Measurements from ENCODE around the gene ZNF892. TPM values are rescaled to one million over a fixed set of nuclear protein-coding genes. Genes with fewer than 3 reads are reported as not detected.

Gene ZNF892
- total RNA-seq, 1 experiment from 2014 or later: 3.5 TPM

GRCh38 chr2:95166065-95166763 lies 41.1 kb upstream of the ZNF892 start:
- TSS peak; percentile 77 for BruUV-seq (replicated peaks)

GRCh38 chr2:95171902-95172301 lies 35.4 kb upstream of the ZNF892 start:
- ChIA-PET POLR2A (no interaction called here), CTCF (no interaction called here)
- no peaks in the 10 kb centered on the region for H3K9me3 ChIP-seq
- no peaks in the 10 kb centered on the region for H3K36me3 ChIP-seq (ENCODE audit: control insufficient read depth, insufficient read depth, low read length)
- BruUV-seq (replicated peaks): no TSS peak
- H3K4me3 Mint-ChIP-seq (ENCODE audit: unreplicated experiment): no peak overlapping the region
- DNase-seq: no peak
- H3K4me3 ChIP-seq (ENCODE audit: low read depth, low read length): no peak overlapping the region
- H3K4me1 ChIP-seq: no peaks in the 10 kb centered on the region
- H3K27ac Mint-ChIP-seq (ENCODE audit: unreplicated experiment): no peak overlapping the region
- H3K4me1 Mint-ChIP-seq (ENCODE audit: low read depth, unreplicated experiment): no peaks in the 10 kb centered on the region
- H3K36me3 Mint-ChIP-seq (ENCODE audit: insufficient read depth, unreplicated experiment): peaks cover under 1% of the 10 kb centered on the region
- no peaks in the 10 kb centered on the region for H3K27me3 Mint-ChIP-seq (ENCODE audit: insufficient read depth, unreplicated experiment)
- intact Hi-C loops (cut with micrococcal nuclease; ENCODE audit: unreplicated experiment): no loop called here
- TF ChIP-seq, protein P1, sequence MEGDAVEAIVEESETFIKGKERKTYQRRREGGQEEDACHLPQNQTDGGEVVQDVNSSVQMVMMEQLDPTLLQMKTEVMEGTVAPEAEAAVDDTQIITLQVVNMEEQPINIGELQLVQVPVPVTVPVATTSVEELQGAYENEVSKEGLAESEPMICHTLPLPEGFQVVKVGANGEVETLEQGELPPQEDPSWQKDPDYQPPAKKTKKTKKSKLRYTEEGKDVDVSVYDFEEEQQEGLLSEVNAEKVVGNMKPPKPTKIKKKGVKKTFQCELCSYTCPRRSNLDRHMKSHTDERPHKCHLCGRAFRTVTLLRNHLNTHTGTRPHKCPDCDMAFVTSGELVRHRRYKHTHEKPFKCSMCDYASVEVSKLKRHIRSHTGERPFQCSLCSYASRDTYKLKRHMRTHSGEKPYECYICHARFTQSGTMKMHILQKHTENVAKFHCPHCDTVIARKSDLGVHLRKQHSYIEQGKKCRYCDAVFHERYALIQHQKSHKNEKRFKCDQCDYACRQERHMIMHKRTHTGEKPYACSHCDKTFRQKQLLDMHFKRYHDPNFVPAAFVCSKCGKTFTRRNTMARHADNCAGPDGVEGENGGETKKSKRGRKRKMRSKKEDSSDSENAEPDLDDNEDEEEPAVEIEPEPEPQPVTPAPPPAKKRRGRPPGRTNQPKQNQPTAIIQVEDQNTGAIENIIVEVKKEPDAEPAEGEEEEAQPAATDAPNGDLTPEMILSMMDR (IDR thresholded peaks at IDR 0.05; ENCODE audit: insufficient read depth in 1 of 2, low read depth in 1 of 2, low read length in 1 of 2, severe bottlenecking in 1 of 2, unreplicated experiment in 1 of 2): no peak
- no peaks in the 10 kb centered on the region for H3K9me3 Mint-ChIP-seq (ENCODE audit: unreplicated experiment)
- no peaks in the 10 kb centered on the region for H3K27me3 ChIP-seq (replicated peaks; ENCODE audit: control insufficient read depth, insufficient read depth, low read length)

More at GRCh38 chr2:95166065-95166763, 41.1 kb upstream of the ZNF892 start:
- no peaks in the 10 kb centered on the region for H3K36me3 ChIP-seq (ENCODE audit: control insufficient read depth, insufficient read depth, low read length)
- Mint-ChIP-seq H3K9me3 (ENCODE audit: unreplicated experiment) (no peaks in the 10 kb centered on the region), H3K4me3 (ENCODE audit: unreplicated experiment) (peak overlapping the region; percentile 95), H3K27ac (ENCODE audit: unreplicated experiment) (peak overlapping the region; percentile 97), H3K27me3 (ENCODE audit: insufficient read depth, unreplicated experiment) (no peaks in the 10 kb centered on the region), H3K36me3 (ENCODE audit: insufficient read depth, unreplicated experiment) (peaks cover 10% of the 10 kb centered on the region), H3K4me1 (ENCODE audit: low read depth, unreplicated experiment) (peaks cover 7% of the 10 kb centered on the region)
- 0 out of 2 replicates have a peak, but pooled peaks cover 3% of the 10 kb centered on the region for H3K4me1 ChIP-seq
- TF ChIP-seq, protein P1 (IDR thresholded peaks at IDR 0.05; ENCODE audit: insufficient read depth in 1 of 2, low read depth in 1 of 2, low read length in 1 of 2, severe bottlenecking in 1 of 2, unreplicated experiment in 1 of 2): no peak
- DNase-seq: no peak
- POLR2A ChIA-PET: no interaction called here
- no peaks in the 10 kb centered on the region for H3K27me3 ChIP-seq (replicated peaks; ENCODE audit: control insufficient read depth, insufficient read depth, low read length)
- peak overlapping the region; percentile 89 for H3K4me3 ChIP-seq (ENCODE audit: low read depth, low read length)
- 0 out of 2 replicates have a peak, but pooled peaks cover 5% of the 10 kb centered on the region for H3K9me3 ChIP-seq
- CTCF ChIA-PET: interaction anchor here (1.2 kb wide), 1 partner anchor 45 kb away, joined by 3 read pairs; the partner anchor contains the start of gene MRPS5
- intact Hi-C loops (cut with micrococcal nuclease; ENCODE audit: unreplicated experiment): no loop called here

- Mint-ChIP-seq H3K36me3 (ENCODE audit: insufficient read depth, unreplicated experiment) (peaks cover 8% of the 10 kb centered on the region), H3K27me3 (ENCODE audit: insufficient read depth, unreplicated experiment) (no peaks in the 10 kb centered on the region), H3K4me1 (ENCODE audit: low read depth, unreplicated experiment) (no peaks in the 10 kb centered on the region), H3K27ac (ENCODE audit: unreplicated experiment) (no peak overlapping the region), H3K4me3 (ENCODE audit: unreplicated experiment) (no peak overlapping the region), H3K9me3 (ENCODE audit: unreplicated experiment) (no peaks in the 10 kb centered on the region)
- H3K4me3 ChIP-seq (ENCODE audit: low read depth, low read length): no peak overlapping the region
- no TSS peak for BruUV-seq (replicated peaks)
- H3K9me3 ChIP-seq: no peaks in the 10 kb centered on the region
- DNase-seq: no peak
- intact Hi-C loops (cut with micrococcal nuclease; ENCODE audit: unreplicated experiment): no loop called here
- TF ChIP-seq, protein P1 (IDR thresholded peaks at IDR 0.05; ENCODE audit: insufficient read depth in 1 of 2, low read depth in 1 of 2, low read length in 1 of 2, severe bottlenecking in 1 of 2, unreplicated experiment in 1 of 2): no peak
- no peaks in the 10 kb centered on the region for H3K4me1 ChIP-seq
- no peaks in the 10 kb centered on the region for H3K27me3 ChIP-seq (replicated peaks; ENCODE audit: control insufficient read depth, insufficient read depth, low read length)
- POLR2A ChIA-PET: no interaction called here
- CTCF ChIA-PET: interaction anchor here (0.9 kb wide), 1 partner anchor 58 kb away, joined by 3 read pairs; no protein-coding TSS in a partner anchor
- H3K36me3 ChIP-seq (ENCODE audit: control insufficient read depth, insufficient read depth, low read length): no peaks in the 10 kb centered on the region
Measured at GRCh38 chr2:95174031-95174542, 33.2 kb upstream of the ZNF892 start.
